ENCODE data around the gene UNC119. TPM values are rescaled to one million over a fixed set of nuclear protein-coding genes. Genes with fewer than 3 reads are reported as not detected.

Gene UNC119
- total and polyA plus RNA-seq, 8 donors: 13.6 to 30.9 (median 17.2) TPM

DNA sequence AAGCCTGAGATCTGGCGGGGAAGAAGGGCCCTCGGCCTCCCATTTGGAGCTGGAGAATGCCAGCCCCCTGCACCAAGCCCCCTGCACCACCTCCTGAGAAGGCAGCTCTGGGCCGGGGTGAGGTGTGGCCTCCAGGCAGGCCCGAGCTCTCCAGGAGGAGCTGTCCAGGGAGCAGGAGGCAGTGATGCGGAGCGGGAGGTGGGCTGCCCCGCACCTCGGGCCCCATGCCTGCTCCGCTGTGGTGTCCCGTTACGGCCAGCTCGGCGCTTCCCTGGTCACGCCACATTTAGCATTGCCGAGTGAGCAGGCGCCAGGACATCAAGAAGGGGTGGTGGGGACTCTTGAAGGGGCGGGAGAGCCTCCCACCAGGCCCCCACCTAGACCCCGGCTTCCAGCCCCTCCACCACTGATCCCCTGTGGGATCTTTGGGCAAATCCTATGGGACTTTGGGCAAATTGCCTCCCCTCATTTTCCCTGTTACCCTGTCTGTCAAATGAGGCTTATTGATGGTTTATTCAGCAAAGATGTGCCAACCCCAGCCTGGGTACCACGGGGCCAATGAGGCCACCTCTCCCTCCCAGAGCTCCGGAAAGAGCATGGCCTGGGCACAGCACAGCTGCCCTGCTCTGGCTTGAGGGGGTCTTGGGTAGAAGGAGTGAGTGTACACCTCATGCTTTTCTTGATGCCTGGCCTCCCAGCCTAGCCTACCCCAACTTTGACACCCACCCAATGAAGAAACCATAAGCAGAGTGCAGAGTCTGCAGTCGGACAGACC lies 30.9 kb downstream of the UNC119 start:
- Histone ChIP-seq H3K27me3 (no peaks in the 10 kb centered on the region), H3K4me1 (peaks cover 6 to 22% (median 21%) of the 10 kb centered on the region in 4 donors), H3K36me3 (no peaks in the 10 kb centered on the region), H3K9me3 (no peaks in the 10 kb centered on the region), H3K27ac (no peak overlapping the region), H3K4me3 (no peak overlapping the region)
- no peak for DNase-seq
- WGBS, 5 donors: 64 to 77% (median 75%) methylated on average over 12 to 21 of the region's 21 CpGs
- TF ChIP-seq EP300 (IDR thresholded peaks at IDR 0.05) (no peak), POLR2A (IDR thresholded peaks at IDR 0.05) (no peak), POLR2AphosphoS5 (IDR thresholded peaks at IDR 0.05) (no peak)
- TF ChIP-seq, protein P1, sequence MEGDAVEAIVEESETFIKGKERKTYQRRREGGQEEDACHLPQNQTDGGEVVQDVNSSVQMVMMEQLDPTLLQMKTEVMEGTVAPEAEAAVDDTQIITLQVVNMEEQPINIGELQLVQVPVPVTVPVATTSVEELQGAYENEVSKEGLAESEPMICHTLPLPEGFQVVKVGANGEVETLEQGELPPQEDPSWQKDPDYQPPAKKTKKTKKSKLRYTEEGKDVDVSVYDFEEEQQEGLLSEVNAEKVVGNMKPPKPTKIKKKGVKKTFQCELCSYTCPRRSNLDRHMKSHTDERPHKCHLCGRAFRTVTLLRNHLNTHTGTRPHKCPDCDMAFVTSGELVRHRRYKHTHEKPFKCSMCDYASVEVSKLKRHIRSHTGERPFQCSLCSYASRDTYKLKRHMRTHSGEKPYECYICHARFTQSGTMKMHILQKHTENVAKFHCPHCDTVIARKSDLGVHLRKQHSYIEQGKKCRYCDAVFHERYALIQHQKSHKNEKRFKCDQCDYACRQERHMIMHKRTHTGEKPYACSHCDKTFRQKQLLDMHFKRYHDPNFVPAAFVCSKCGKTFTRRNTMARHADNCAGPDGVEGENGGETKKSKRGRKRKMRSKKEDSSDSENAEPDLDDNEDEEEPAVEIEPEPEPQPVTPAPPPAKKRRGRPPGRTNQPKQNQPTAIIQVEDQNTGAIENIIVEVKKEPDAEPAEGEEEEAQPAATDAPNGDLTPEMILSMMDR (IDR thresholded peaks at IDR 0.05): no peak
- intact Hi-C loops (cut with DNase I; ENCODE audit: low total_unique reads): no loop called here

DNA sequence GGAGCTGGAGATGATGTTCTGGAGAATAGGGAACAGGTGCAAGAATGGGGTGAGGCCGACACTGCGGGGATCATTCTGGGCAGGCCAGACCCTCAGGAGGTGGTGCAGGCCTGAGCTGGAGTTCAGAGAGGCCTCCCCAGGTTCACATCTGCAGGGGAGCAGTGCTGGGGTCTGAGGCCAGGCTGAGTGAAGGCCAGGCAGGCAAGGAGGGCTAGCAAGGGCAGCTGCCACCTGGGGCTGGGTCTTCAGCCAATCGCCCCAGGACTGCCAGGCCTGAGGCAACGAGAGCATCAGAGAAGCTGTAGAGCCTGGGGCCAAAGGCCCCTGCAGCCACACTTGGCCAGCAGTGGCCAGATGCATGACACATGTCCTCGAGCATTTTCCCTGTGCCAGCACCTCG lies 31.7 kb downstream of the UNC119 start:
- H3K27ac ChIP-seq: no peak overlapping the region
- no peaks in the 10 kb centered on the region for H3K27me3 ChIP-seq
- intact Hi-C loops (cut with DNase I; ENCODE audit: low total_unique reads): no loop called here
- 61 to 88% (median 78%) methylated on average over 4 to 6 of the region's 6 CpGs for WGBS, 5 donors
- H3K4me3 ChIP-seq: no peak overlapping the region
- H3K36me3 ChIP-seq: no peaks in the 10 kb centered on the region
- peaks cover 6 to 15% (median 13%) of the 10 kb centered on the region in 4 donors for H3K4me1 ChIP-seq
- no peak for DNase-seq
- H3K9me3 ChIP-seq: no peaks in the 10 kb centered on the region
- no peak for TF ChIP-seq EP300 (IDR thresholded peaks at IDR 0.05)
- no peak for TF ChIP-seq POLR2AphosphoS5 (IDR thresholded peaks at IDR 0.05)
- TF ChIP-seq POLR2A (IDR thresholded peaks at IDR 0.05): no peak
- TF ChIP-seq, protein P1 (IDR thresholded peaks at IDR 0.05): no peak

DNA sequence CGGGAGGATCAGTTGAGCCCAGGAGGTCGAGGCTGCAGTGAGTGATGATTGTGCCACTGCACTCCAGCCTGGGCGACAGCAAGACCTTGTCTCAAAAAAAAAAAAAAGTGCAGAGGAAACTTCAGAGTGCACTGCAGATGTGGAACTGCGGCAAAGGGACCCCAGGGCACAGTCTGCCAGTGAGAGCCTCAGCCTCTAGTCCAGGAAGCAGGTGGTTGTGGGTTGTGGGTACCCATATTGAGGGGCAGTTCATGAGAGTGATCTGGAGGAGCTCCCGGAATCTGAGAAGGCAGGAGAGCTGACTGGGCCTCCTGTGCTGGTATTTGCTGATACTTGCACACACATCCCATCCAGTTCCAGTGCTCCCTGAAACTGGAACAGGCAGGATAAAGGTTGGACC lies 33.2 kb downstream of the UNC119 start:
- intact Hi-C loops (cut with DNase I; ENCODE audit: low total_unique reads): no loop called here
- Histone ChIP-seq H3K27me3 (peaks cover 0 to 5% (median 0%) of the 10 kb centered on the region in 3 donors), H3K4me3 (no peak overlapping the region), H3K9me3 (no peaks in the 10 kb centered on the region), H3K27ac (no peak overlapping the region), H3K4me1 (peaks cover 0 to 6% (median 3%) of the 10 kb centered on the region in 4 donors), H3K36me3 (no peaks in the 10 kb centered on the region)
- TF ChIP-seq, protein P1 (IDR thresholded peaks at IDR 0.05): no peak
- TF ChIP-seq EP300 (IDR thresholded peaks at IDR 0.05) (no peak), POLR2A (IDR thresholded peaks at IDR 0.05) (no peak), POLR2AphosphoS5 (IDR thresholded peaks at IDR 0.05) (no peak)
- DNase-seq: no peak
- WGBS, 5 donors: 40 to 84% (median 74%) methylated on average over 5 of the region's 5 CpGs

DNA sequence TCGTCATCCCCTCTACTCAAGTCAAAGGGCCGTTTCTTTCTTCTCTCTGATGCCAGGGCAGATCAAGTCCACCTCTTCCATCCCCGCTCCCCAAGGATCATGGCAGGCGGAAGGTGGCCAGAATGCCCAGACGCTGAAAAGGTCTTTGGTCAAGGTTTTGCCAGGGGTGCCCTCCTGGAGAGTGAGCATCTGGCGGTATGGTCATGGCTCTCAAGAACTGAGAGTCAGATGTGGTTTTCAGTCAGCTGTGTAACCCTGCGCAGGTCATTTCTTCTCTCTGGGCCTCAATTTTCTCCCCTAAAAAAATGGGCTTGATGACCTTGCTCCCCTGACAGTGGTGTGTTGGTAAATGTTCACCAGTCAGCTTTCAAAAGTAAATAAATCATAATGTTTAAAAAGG lies 33.8 kb downstream of the UNC119 start:
- intact Hi-C loops (cut with DNase I; ENCODE audit: low total_unique reads): no loop called here
- WGBS, 5 donors: 84 to 87% (median 85%) methylated on average over 7 of the region's 7 CpGs
- Histone ChIP-seq H3K27me3 (peaks cover 0 to 12% (median 0%) of the 10 kb centered on the region in 3 donors), H3K36me3 (no peaks in the 10 kb centered on the region), H3K27ac (no peak overlapping the region), H3K4me1 (peaks cover 0 to 6% (median 3%) of the 10 kb centered on the region in 4 donors), H3K9me3 (no peaks in the 10 kb centered on the region), H3K4me3 (no peak overlapping the region)
- TF ChIP-seq EP300 (IDR thresholded peaks at IDR 0.05) (no peak), POLR2A (IDR thresholded peaks at IDR 0.05) (no peak)
- no peak for DNase-seq

DNA sequence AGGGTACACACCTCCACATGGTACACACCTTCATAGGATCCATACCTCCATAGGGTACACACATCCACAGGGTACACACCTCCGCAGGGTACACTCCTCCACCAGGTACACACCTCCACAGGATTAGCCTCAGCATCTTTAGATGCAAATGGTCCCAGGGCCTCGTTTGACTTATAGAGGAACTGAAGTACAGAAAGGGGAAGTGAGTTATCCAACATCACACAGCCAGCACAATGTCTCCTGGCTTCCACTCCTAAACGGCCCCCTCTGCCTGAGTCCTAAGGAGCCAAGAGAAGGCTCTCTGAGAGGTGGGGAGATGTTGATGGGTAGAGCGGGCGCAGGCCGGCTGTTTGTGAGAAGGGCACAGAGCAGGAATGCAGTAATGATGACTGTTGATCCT lies 34.3 kb downstream of the UNC119 start:
- WGBS, 5 donors: 61 to 75% (median 68%) methylated on average over 6 of the region's 6 CpGs
- H3K36me3 ChIP-seq: no peaks in the 10 kb centered on the region
- intact Hi-C loops (cut with DNase I; ENCODE audit: low total_unique reads): no loop called here
- H3K4me3 ChIP-seq: no peak overlapping the region
- peaks cover 0 to 6% (median 3%) of the 10 kb centered on the region in 4 donors for H3K4me1 ChIP-seq
- peaks cover 0 to 15% (median 0%) of the 10 kb centered on the region in 3 donors for H3K27me3 ChIP-seq
- DNase-seq: no peak
- H3K9me3 ChIP-seq: no peaks in the 10 kb centered on the region
- no peak overlapping the region for H3K27ac ChIP-seq
- no peak for TF ChIP-seq POLR2A (IDR thresholded peaks at IDR 0.05)
- TF ChIP-seq POLR2AphosphoS5 (IDR thresholded peaks at IDR 0.05): no peak
- TF ChIP-seq, protein P1 (IDR thresholded peaks at IDR 0.05): no peak
- TF ChIP-seq EP300 (IDR thresholded peaks at IDR 0.05): no peak

Measured in stomach (tissue), 9 donors.